Measurements from ENCODE around the gene TTBK2. TPM values are rescaled to one million over a fixed set of nuclear protein-coding genes. Genes with fewer than 3 reads are reported as not detected.

The TTBK2 gene
- total and polyA plus RNA-seq, 10 donors: 1.4 to 27.8 (median 19.5) TPM

DNA sequence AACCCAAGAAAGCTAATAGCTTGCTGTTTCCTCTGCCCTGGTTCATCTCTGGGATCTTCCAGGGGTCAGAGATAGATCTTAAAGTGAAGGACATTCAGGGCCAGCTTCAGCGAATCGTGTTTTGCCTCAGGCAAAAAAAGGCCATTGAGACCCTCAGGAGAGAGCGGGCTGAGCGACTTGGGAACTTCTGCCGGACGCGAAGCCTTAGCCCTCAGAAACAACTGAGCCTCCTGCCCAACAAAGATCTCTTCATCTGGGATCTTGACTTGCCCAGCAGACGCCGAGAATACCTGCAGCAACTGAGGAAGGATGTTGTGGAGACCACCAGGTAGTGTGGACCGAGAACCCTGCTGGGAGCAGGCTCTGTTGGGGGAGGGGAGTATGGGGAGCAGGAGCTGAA lies 226.2 kb downstream of the TTBK2 start:
- Histone ChIP-seq H3K27ac (no peak overlapping the region), H3K27me3 (replicated peaks in 1 of 7) (no peaks in the 10 kb centered on the region), H3K4me1 (no peaks in the 10 kb centered on the region), H3K36me3 (peaks cover 0 to 82% (median 10%) of the 10 kb centered on the region in 6 donors), H3K9me3 (no peaks in the 10 kb centered on the region), H3K4me3 (no peak overlapping the region)
- intact Hi-C loops (cut with DNase I; ENCODE audit: low total_unique reads): no loop called here
- no peak for TF ChIP-seq POLR2AphosphoS5 (IDR thresholded peaks at IDR 0.05)
- TF ChIP-seq, protein P1, sequence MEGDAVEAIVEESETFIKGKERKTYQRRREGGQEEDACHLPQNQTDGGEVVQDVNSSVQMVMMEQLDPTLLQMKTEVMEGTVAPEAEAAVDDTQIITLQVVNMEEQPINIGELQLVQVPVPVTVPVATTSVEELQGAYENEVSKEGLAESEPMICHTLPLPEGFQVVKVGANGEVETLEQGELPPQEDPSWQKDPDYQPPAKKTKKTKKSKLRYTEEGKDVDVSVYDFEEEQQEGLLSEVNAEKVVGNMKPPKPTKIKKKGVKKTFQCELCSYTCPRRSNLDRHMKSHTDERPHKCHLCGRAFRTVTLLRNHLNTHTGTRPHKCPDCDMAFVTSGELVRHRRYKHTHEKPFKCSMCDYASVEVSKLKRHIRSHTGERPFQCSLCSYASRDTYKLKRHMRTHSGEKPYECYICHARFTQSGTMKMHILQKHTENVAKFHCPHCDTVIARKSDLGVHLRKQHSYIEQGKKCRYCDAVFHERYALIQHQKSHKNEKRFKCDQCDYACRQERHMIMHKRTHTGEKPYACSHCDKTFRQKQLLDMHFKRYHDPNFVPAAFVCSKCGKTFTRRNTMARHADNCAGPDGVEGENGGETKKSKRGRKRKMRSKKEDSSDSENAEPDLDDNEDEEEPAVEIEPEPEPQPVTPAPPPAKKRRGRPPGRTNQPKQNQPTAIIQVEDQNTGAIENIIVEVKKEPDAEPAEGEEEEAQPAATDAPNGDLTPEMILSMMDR (IDR thresholded peaks at IDR 0.05 in 8 of 11, conservative IDR thresholded peaks at IDR 0.05 in 3 of 11): no peak
- no peak for TF ChIP-seq POLR2A (IDR thresholded peaks at IDR 0.05)
- DNase-seq: no peak
- 95 to 99% (median 98%) methylated on average over 10 of the region's 10 CpGs for WGBS, 5 donors

DNA sequence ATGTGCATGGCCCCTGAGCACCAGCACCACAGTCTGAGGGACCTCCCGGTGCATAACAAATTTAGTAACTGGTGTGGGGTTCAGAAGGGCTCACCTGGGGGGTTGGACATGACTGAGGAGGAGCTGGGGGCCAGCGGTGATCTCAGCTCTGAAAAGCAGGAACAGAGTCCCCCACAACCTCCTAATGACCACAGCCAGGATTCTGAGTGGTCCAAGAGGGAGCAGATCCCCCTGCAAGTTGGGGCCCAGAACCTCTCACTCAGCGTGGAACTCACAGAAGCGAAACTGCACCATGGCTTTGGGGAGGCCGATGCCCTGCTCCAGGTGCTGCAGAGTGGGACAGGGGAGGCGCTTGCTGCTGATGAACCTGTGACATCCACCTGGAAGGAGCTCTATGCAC lies 226.6 kb downstream of the TTBK2 start:
- no peaks in the 10 kb centered on the region for H3K4me1 ChIP-seq
- H3K9me3 ChIP-seq: no peaks in the 10 kb centered on the region
- no peak for TF ChIP-seq POLR2AphosphoS5 (IDR thresholded peaks at IDR 0.05)
- TF ChIP-seq, protein P1 (IDR thresholded peaks at IDR 0.05 in 8 of 11, conservative IDR thresholded peaks at IDR 0.05 in 3 of 11): no peak
- H3K4me3 ChIP-seq: no peak overlapping the region
- 94 to 100% (median 97%) methylated on average over 4 to 6 of the region's 6 CpGs for WGBS, 5 donors
- H3K36me3 ChIP-seq: peaks cover 0 to 85% (median 10%) of the 10 kb centered on the region in 6 donors
- no peak overlapping the region for H3K27ac ChIP-seq
- no peak for DNase-seq
- H3K27me3 ChIP-seq (replicated peaks in 1 of 7): no peaks in the 10 kb centered on the region
- intact Hi-C loops (cut with DNase I; ENCODE audit: low total_unique reads): no loop called here

DNA sequence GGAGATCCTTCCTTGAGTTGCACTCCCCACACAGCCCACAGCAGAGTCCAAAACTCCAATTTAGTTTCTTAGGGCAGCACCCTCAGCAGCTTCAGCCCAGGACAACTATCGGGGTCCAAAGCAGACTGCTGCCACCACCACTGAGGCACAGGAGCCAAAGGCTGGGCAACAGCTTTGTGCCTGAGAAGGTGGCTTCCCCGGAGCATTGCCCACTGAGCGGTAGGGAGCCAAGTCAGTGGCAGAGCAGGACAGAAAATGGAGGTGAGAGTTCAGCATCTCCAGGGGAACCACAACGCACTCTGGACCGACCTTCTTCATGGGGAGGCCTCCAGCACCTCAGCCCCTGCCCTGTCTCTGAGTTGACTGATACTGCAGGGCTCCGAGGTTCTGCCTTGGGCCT lies 227.1 kb downstream of the TTBK2 start:
- H3K27me3 ChIP-seq (replicated peaks in 1 of 7): no peaks in the 10 kb centered on the region
- H3K36me3 ChIP-seq: peaks cover 0 to 86% (median 10%) of the 10 kb centered on the region in 6 donors
- H3K4me3 ChIP-seq: no peak overlapping the region
- H3K4me1 ChIP-seq: no peaks in the 10 kb centered on the region
- TF ChIP-seq POLR2AphosphoS5 (IDR thresholded peaks at IDR 0.05): no peak
- TF ChIP-seq, protein P1 (IDR thresholded peaks at IDR 0.05 in 8 of 11, conservative IDR thresholded peaks at IDR 0.05 in 3 of 11): no peak
- TF ChIP-seq POLR2A (IDR thresholded peaks at IDR 0.05): no peak
- intact Hi-C loops (cut with DNase I; ENCODE audit: low total_unique reads): no loop called here
- H3K27ac ChIP-seq: no peak overlapping the region
- DNase-seq: no peak
- 91 to 98% (median 96%) methylated on average over 6 of the region's 6 CpGs for WGBS, 5 donors
- H3K9me3 ChIP-seq: no peaks in the 10 kb centered on the region

DNA sequence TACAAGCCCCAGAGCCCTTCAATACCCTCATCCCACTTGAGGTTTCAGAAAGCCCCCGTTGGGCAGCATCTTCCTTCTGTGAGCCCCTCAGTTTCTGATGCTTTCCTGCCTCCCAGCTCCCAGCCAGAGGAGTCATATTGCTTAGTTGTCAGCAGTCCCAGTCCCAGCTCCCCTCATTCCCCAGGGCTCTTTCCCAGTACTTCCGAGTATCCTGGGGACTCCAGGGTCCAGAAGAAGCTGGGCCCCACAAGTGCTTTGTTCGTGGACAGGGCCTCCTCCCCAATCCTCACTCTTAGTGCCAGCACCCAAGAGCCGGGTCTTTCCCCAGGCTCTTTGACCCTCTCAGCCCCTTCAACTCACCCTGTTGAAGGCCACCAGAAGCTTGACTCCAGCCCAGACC lies 227.6 kb downstream of the TTBK2 start:
- no peak for TF ChIP-seq POLR2AphosphoS5 (IDR thresholded peaks at IDR 0.05)
- TF ChIP-seq, protein P1 (IDR thresholded peaks at IDR 0.05 in 8 of 11, conservative IDR thresholded peaks at IDR 0.05 in 3 of 11): no peak
- no peak for TF ChIP-seq POLR2A (IDR thresholded peaks at IDR 0.05)
- H3K36me3 ChIP-seq: peaks cover 0 to 90% (median 10%) of the 10 kb centered on the region in 6 donors
- intact Hi-C loops (cut with DNase I; ENCODE audit: low total_unique reads): no loop called here

More for the DNA sequence above, 227.6 kb downstream of the TTBK2 start:
- Histone ChIP-seq H3K27me3 (replicated peaks in 1 of 7) (no peaks in the 10 kb centered on the region), H3K27ac (no peak overlapping the region), H3K9me3 (no peaks in the 10 kb centered on the region), H3K4me1 (no peaks in the 10 kb centered on the region), H3K4me3 (no peak overlapping the region)
- WGBS, 5 donors: 80 to 91% (median 89%) methylated on average over 4 of the region's 4 CpGs
- no peak for DNase-seq
